ENCODE results near the gene TXNDC11.

DNA sequence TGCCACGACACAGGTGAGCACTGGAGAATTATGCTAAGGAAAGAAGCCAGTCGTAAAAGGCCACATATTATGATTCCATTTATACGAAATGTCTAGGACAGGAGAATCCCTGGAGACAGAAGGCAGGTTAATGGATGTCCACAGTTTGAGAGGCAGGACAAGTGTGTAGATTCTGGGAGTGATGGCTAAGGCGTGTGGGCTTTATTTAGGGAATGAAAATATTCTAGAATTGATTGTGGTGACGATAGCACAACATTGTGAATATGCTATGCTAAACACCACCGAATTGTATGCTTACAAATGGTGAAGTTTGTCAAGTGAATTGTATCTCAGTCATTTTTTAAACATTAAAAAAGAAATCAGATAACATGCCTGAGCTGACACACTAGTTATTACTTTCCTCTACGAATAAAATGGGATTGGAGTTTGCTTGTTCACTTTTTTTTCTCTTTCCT lies 5.3 kb upstream of the TXNDC11 start:
- TF ChIP-seq POLR2A (IDR thresholded peaks at IDR 0.05), result no peak
- TF ChIP-seq, protein P1, sequence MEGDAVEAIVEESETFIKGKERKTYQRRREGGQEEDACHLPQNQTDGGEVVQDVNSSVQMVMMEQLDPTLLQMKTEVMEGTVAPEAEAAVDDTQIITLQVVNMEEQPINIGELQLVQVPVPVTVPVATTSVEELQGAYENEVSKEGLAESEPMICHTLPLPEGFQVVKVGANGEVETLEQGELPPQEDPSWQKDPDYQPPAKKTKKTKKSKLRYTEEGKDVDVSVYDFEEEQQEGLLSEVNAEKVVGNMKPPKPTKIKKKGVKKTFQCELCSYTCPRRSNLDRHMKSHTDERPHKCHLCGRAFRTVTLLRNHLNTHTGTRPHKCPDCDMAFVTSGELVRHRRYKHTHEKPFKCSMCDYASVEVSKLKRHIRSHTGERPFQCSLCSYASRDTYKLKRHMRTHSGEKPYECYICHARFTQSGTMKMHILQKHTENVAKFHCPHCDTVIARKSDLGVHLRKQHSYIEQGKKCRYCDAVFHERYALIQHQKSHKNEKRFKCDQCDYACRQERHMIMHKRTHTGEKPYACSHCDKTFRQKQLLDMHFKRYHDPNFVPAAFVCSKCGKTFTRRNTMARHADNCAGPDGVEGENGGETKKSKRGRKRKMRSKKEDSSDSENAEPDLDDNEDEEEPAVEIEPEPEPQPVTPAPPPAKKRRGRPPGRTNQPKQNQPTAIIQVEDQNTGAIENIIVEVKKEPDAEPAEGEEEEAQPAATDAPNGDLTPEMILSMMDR (IDR thresholded peaks at IDR 0.05), result no peak

Measured in breast epithelium (tissue), 3 donors.